Amniotic stem cell (primary cell): ENCODE results near the gene DPH5.

ENCODE experiments used
- DNase-seq: peaks from one replicate; lab custom pipeline; 2025; lab: John Stamatoyannopoulos, UW

The DPH5 gene

GRCh38 chr1:100941580-100942216, 83.9 kb downstream of the DPH5 start:
- no peak for DNase-seq

- DNase-seq = no peak
These were observed 84.5 kb downstream of the DPH5 start for GRCh38 chr1:100941098-100941527.
